H9 (cell line): Measurements from ENCODE around the gene PLD3. TPM values are rescaled to one million over a fixed set of nuclear protein-coding genes. Genes with fewer than 3 reads are reported as not detected.

Source experiments
- DNase-seq: peaks from one replicate; pipeline ENCODE4 v3.0.0-alpha.2; 2017
- H2AFZ ChIP-seq: one replicate; pipeline ENCODE4 v1.6.1; 2013; ENCODE audit warnings: mild to moderate bottlenecking, low read length, control low read depth, moderate library complexity
- H2AK5ac ChIP-seq: 2 replicates; pipeline ENCODE4 v1.6.1; 2013; ENCODE audit warnings: low read length, control low read depth, mixed read lengths; ENCODE audit not compliant: insufficient read length
- H2BK120ac ChIP-seq: one replicate; pipeline ENCODE4 v1.6.1; 2013; ENCODE audit warnings: low read depth, mild to moderate bottlenecking, low read length, control low read depth, inconsistent platforms; ENCODE audit not compliant: poor library complexity, severe bottlenecking
- H2BK12ac ChIP-seq: 2 replicates; pipeline ENCODE4 v1.6.1; 2013; ENCODE audit warnings: low read length, control low read depth, mixed read lengths, low read depth; ENCODE audit not compliant: insufficient read length
- H2BK15ac ChIP-seq: 2 replicates; pipeline ENCODE4 v1.6.1; 2013; ENCODE audit warnings: low read depth, low read length, control low read depth
- H2BK20ac ChIP-seq: one replicate; pipeline ENCODE4 v1.6.1; 2013; ENCODE audit warnings: low read depth, mild to moderate bottlenecking, low read length, control low read depth, inconsistent platforms; ENCODE audit not compliant: poor library complexity, severe bottlenecking
- H2BK5ac ChIP-seq: 2 replicates; pipeline ENCODE4 v1.6.1; 2013; ENCODE audit warnings: low read length, control low read depth, mixed read lengths; ENCODE audit not compliant: insufficient read length
- H3K14ac ChIP-seq: 2 replicates; pipeline ENCODE4 v1.6.1; 2013; ENCODE audit warnings: low read length, control low read depth; ENCODE audit not compliant: insufficient read depth
- H3K18ac ChIP-seq: 2 replicates; pipeline ENCODE4 v1.6.1; 2013; ENCODE audit warnings: low read depth, mild to moderate bottlenecking, mixed read lengths, low read length, control low read depth; ENCODE audit not compliant: insufficient read length
- H3K23ac ChIP-seq: 2 replicates; pipeline ENCODE4 v1.6.1; 2013; ENCODE audit warnings: low read length, control low read depth, mixed read lengths, low read depth; ENCODE audit not compliant: insufficient read length
- H3K23me2 ChIP-seq: 2 replicates; pipeline ENCODE4 v1.6.1; 2013; ENCODE audit warnings: low read depth, mild to moderate bottlenecking, mixed read lengths, low read length, control low read depth; ENCODE audit not compliant: insufficient read length, poor library complexity, severe bottlenecking
- H3K27ac ChIP-seq: 2 replicates; pipeline ENCODE4 v1.5.1; 2013; ENCODE audit warnings: low read length, control low read depth, mixed read lengths, low read depth; ENCODE audit not compliant: insufficient read length
- H3K27me3 ChIP-seq: 2 replicates; pipeline ENCODE4 v1.6.1; 2013; ENCODE audit warnings: low read length, control low read depth, inconsistent platforms; ENCODE audit not compliant: insufficient read depth
- H3K4ac ChIP-seq: 2 replicates; pipeline ENCODE4 v1.6.1; 2013; ENCODE audit warnings: low read depth, mild to moderate bottlenecking, control low read depth, inconsistent platforms, low read length, moderate library complexity
- H3K4me1 ChIP-seq: 2 replicates; pipeline ENCODE4 v1.6.1; 2013; ENCODE audit warnings: low read length, control low read depth, inconsistent platforms; ENCODE audit not compliant: insufficient read depth
- H3K4me2 ChIP-seq: 2 replicates; pipeline ENCODE4 v1.6.1; 2013; ENCODE audit warnings: low read length, control low read depth, mixed read lengths; ENCODE audit not compliant: insufficient read length, insufficient read depth
- H3K56ac ChIP-seq: 2 replicates; pipeline ENCODE4 v1.6.1; 2013; ENCODE audit warnings: low read depth, mild to moderate bottlenecking, mixed read lengths, low read length, control low read depth; ENCODE audit not compliant: insufficient read length
- H3K79me1 ChIP-seq: 2 replicates; pipeline ENCODE4 v1.6.1; 2013; ENCODE audit warnings: low read depth, mild to moderate bottlenecking, moderate library complexity, low read length, control low read depth, inconsistent platforms; ENCODE audit not compliant: insufficient read depth, poor library complexity, severe bottlenecking
- H3K79me2 ChIP-seq: 2 replicates; pipeline ENCODE4 v1.6.1; 2013; ENCODE audit warnings: low read length, control low read depth, inconsistent platforms; ENCODE audit not compliant: insufficient read depth
- H3K9ac ChIP-seq: 2 replicates; pipeline ENCODE4 v1.6.1; 2013; ENCODE audit warnings: low read length, control low read depth, mixed read lengths; ENCODE audit not compliant: insufficient read length; ENCODE audit errors: extremely low read depth
- H3K9me3 ChIP-seq: one replicate; pipeline ENCODE4 v1.6.1; 2013; ENCODE audit warnings: low read depth, low read length, inconsistent platforms; ENCODE audit not compliant: control insufficient read depth
- H3T11ph ChIP-seq: one replicate; pipeline ENCODE4 v1.6.1; 2013; ENCODE audit warnings: mild to moderate bottlenecking, low read length, control low read depth, inconsistent platforms
- H4K20me1 ChIP-seq: one replicate; pipeline ENCODE4 v1.6.1; 2013; ENCODE audit not compliant: control insufficient read depth, insufficient read length, insufficient read depth
- H4K5ac ChIP-seq: 2 replicates; pipeline ENCODE4 v1.6.1; 2013; ENCODE audit warnings: low read depth, mild to moderate bottlenecking, mixed read lengths, low read length, control low read depth; ENCODE audit not compliant: insufficient read length
- H4K8ac ChIP-seq: replicated peaks from 2 replicates; pipeline ENCODE4 v1.6.1; 2013; ENCODE audit warnings: low read length, control low read depth, mixed read lengths, low read depth; ENCODE audit not compliant: insufficient read length
- H4K91ac ChIP-seq: 2 replicates; pipeline ENCODE4 v1.6.1; 2013; ENCODE audit warnings: low read depth, mild to moderate bottlenecking, moderate library complexity, mixed read lengths, low read length, control low read depth; ENCODE audit not compliant: insufficient read length
- H3K27ac Mint-ChIP-seq, 3 experiments: 2 replicates in 2 of 3; 3 replicates in 1 of 3; pipeline ENCODE4 v1.8.0; 2020 to 2021; ENCODE audit warnings: mixed read lengths in 3 of 3, mild to moderate bottlenecking in 1 of 3, moderate library complexity in 1 of 3
- H3K27me3 Mint-ChIP-seq: 2 replicates; pipeline ENCODE4 v1.8.0; 2021; ENCODE audit warnings: low read depth, mild to moderate bottlenecking, moderate library complexity, mixed read lengths
- H3K36me3 Mint-ChIP-seq, 3 experiments: 2 replicates in 2 of 3; 3 replicates in 1 of 3; pipeline ENCODE4 v1.8.0; 2020 to 2021; ENCODE audit warnings: low read depth in 3 of 3, mixed read lengths in 3 of 3; ENCODE audit not compliant: insufficient read depth in 1 of 3
- H3K4me1 Mint-ChIP-seq, 2 experiments: 2 replicates each; pipeline ENCODE4 v1.8.0; 2020; ENCODE audit warnings: mixed read lengths in 2 of 2
- H3K4me3 Mint-ChIP-seq, 2 experiments: 2 replicates in 1 of 2; 3 replicates in 1 of 2; pipeline ENCODE4 v1.8.0; 2020 to 2021; ENCODE audit warnings: mild to moderate bottlenecking in 2 of 2, mixed read lengths in 2 of 2, moderate library complexity in 1 of 2
- H3K9me3 Mint-ChIP-seq, 2 experiments: 2 replicates in 1 of 2; 3 replicates in 1 of 2; pipeline ENCODE4 v1.8.0; 2020; ENCODE audit warnings: mild to moderate bottlenecking in 2 of 2, mixed read lengths in 2 of 2, moderate library complexity in 1 of 2
- CTCF ChIP-seq: fragments of 200-600 bp; sonication (generic); conservative IDR thresholded peaks from 3 replicates; pipeline ENCODE4 v1.8.0; 2021; ENCODE audit warnings: antibody characterized with exemption, mild to moderate bottlenecking
- WGBS: extraction: QIAGEN DNeasy Blood & Tissue Kit; methylation state at CpG from one replicate; pipeline ENCODE4 v1.1.7; 2013; ENCODE audit warnings: missing lambda C conversion rate, low lambda C conversion rate, mixed read lengths; ENCODE audit not compliant: insufficient read length; ENCODE audit errors: extremely low coverage; 5-methylcytosine and 5-hydroxymethylcytosine counted together
- total RNA-seq: library from RNA; stranded (reverse); gene quantifications from 2 replicates; pipeline ENCODE4 v1.2.1, GENCODE V29; 2021

PLD3 gene
- total RNA-seq, 1 experiment from 2014 or later, result 194 TPM

GRCh38 chr19:40326201-40326600 is 22.3 kb upstream of the PLD3 start:
- H3K4me1 ChIP-seq, result no peaks in the 10 kb centered on the region; the same call in 1 of the 2 replicates
- H3K4me3 Mint-ChIP-seq, result no peak overlapping the region
- H3T11ph ChIP-seq, result no peak overlapping the region
- H3K23me2 ChIP-seq, result no peaks in the 10 kb centered on the region
- WGBS, result no CpG with 5 or more reads among the region's 14 CpGs
- H2BK120ac ChIP-seq, result no peak overlapping the region
- no peak overlapping the region for H3K18ac ChIP-seq
- H3K9me3 ChIP-seq, result no peaks in the 10 kb centered on the region
- TF ChIP-seq CTCF, result no peak
- no peaks in the 10 kb centered on the region for H3K79me1 ChIP-seq
- H3K27me3 ChIP-seq, result no peaks in the 10 kb centered on the region; the same call in 1 of the 2 replicates
- H2BK5ac ChIP-seq, result no peak overlapping the region
- H2AK5ac ChIP-seq, result no peak overlapping the region
- H2AFZ ChIP-seq, result no peak overlapping the region
- H3K56ac ChIP-seq, result no peak overlapping the region
- H4K20me1 ChIP-seq, result no peaks in the 10 kb centered on the region
- H3K9ac ChIP-seq, result no peak overlapping the region
- no peaks in the 10 kb centered on the region for H3K27me3 Mint-ChIP-seq
- no peak overlapping the region for H2BK12ac ChIP-seq
- H3K27ac Mint-ChIP-seq, result no peak overlapping the region; a peak in 1 of 7 replicates
- no peak overlapping the region for H4K5ac ChIP-seq
- no peak overlapping the region for H2BK15ac ChIP-seq
- H3K23ac ChIP-seq, result no peak overlapping the region
- H3K4me1 Mint-ChIP-seq, result peaks cover 7 to 10% of the 10 kb centered on the region in 2 experiments
- no peak overlapping the region for H2BK20ac ChIP-seq
- DNase-seq, result no peak
- no peak overlapping the region for H3K14ac ChIP-seq
- H3K36me3 Mint-ChIP-seq, result peaks cover 14 to 81% (median 72%) of the 10 kb centered on the region in 3 experiments; a peak in 6 of 7 replicates
- no peaks in the 10 kb centered on the region for H3K9me3 Mint-ChIP-seq
- H4K91ac ChIP-seq, result no peak overlapping the region
- H3K4ac ChIP-seq, result no peak overlapping the region
- H3K27ac ChIP-seq, result no peak overlapping the region
- no peak overlapping the region for H4K8ac ChIP-seq
- no peak overlapping the region for H3K4me2 ChIP-seq
- no peaks in the 10 kb centered on the region for H3K79me2 ChIP-seq
